HCT116 (cell line): ENCODE data around the gene ZC3H13. TPM values are rescaled to one million over a fixed set of nuclear protein-coding genes. Genes with fewer than 3 reads are reported as not detected.

Experiments
- ATAC-seq: fragments of 200-7000 bp; cut with Tn5 transposase; 2 replicates; pipeline ENCODE4 v1.9.1; 2020; ENCODE audit warnings: mild to moderate bottlenecking, moderate library complexity
- BruUV-seq: library from RNA; stranded (reverse); fragments of 400-500 nt; replicated peaks from 2 replicates; lab custom pipeline; 2021; lab: Mats Ljungman, UMichigan
- CTCF ChIA-PET: fragments of 300-600 bp; sonication (Branson Sonifier 250); formaldehyde crosslinking; loops from one replicate; lab custom pipeline; 2021; ENCODE audit warnings: antibody characterized with exemption; lab: Charles Lee
- POLR2A ChIA-PET: fragments of 300-600, 350-600 bp; sonication (Branson Sonifier 250); formaldehyde crosslinking; loops from one replicate; lab custom pipeline; 2021; ENCODE audit warnings: antibody characterized with exemption; lab: Charles Lee
- RAD21 ChIA-PET, 2 experiments: fragments of 300-600 bp; sonication (Branson Sonifier 250); formaldehyde crosslinking; loops; one replicate each; lab custom pipeline; 2023; ENCODE audit warnings: low total read pairs in 2 of 2; ENCODE audit not compliant: uncharacterized antibody in 2 of 2, unreplicated experiment in 2 of 2, low non-redundant PET in 1 of 2; lab: Charles Lee
- DNase-seq: peaks from one replicate; pipeline ENCODE4 v3.0.0-alpha.2; 2010; ENCODE audit warnings: low read depth, low spot score
- H2AFZ ChIP-seq: fragments of 200-600 bp; shearing (Covaris generic), sonication (generic); 2 replicates; pipeline ENCODE4 v1.6.1; 2017; ENCODE audit warnings: low read depth, mixed run types, mixed read lengths, antibody characterized with exemption, low read length; ENCODE audit not compliant: poor library complexity, severe bottlenecking
- H3K27ac ChIP-seq: 2 replicates; pipeline ENCODE4 v1.5.1; 2012; ENCODE audit warnings: low read depth, low read length
- H3K27me3 ChIP-seq: fragments of 200-600 bp; sonication (generic); 2 replicates; pipeline ENCODE4 v1.6.1; 2016; ENCODE audit warnings: mixed run types, low read length, mixed read lengths; ENCODE audit not compliant: insufficient read depth
- H3K36me3 ChIP-seq, 2 experiments: fragments of 200-500 bp in 1 of 2; fragments of 200-600 bp in 1 of 2; sonication (Bioruptor generic) in 1 of 2; sonication (generic) in 1 of 2; 2 replicates each; pipeline versions ENCODE4 v1.5.1 to v1.6.1; 2014 to 2016; ENCODE audit warnings: low read length in 2 of 2, inconsistent platforms in 1 of 2, mixed read lengths in 1 of 2, mixed run types in 1 of 2; ENCODE audit not compliant: insufficient read depth in 2 of 2, control insufficient read depth in 1 of 2
- H3K4me1 ChIP-seq, 2 experiments: fragments of 200-600 bp in 1 of 2; sonication (generic) in 1 of 2; 2 replicates each; pipeline versions ENCODE4 v1.5.1 to v1.6.1; 2012 to 2017; ENCODE audit warnings: low read length in 2 of 2, inconsistent platforms in 1 of 2, mild to moderate bottlenecking in 1 of 2, mixed read lengths in 1 of 2, mixed run types in 1 of 2, moderate library complexity in 1 of 2; ENCODE audit not compliant: insufficient read depth in 2 of 2, control insufficient read depth in 1 of 2
- H3K4me2 ChIP-seq: fragments of 200-600 bp; sonication (generic); 2 replicates; pipeline ENCODE4 v1.6.1; 2017; ENCODE audit warnings: mixed run types, low read length, mixed read lengths
- H3K4me3 ChIP-seq, 2 experiments: fragments of 200-600 bp in 1 of 2; sonication (generic) in 1 of 2; replicated peaks in 1 of 2; 2 replicates each; pipeline ENCODE4 v1.5.1; 2011 to 2016; ENCODE audit warnings: low read length in 2 of 2, control low read depth in 1 of 2, low read depth in 1 of 2, mild to moderate bottlenecking in 1 of 2, mixed read lengths in 1 of 2, mixed run types in 1 of 2
- H3K79me2 ChIP-seq: fragments of 200-600 bp; sonication (generic); 2 replicates; pipeline ENCODE4 v1.6.1; 2017; ENCODE audit warnings: mild to moderate bottlenecking, mixed run types, low read length, moderate library complexity, mixed read lengths; ENCODE audit not compliant: insufficient read depth
- H3K9ac ChIP-seq: fragments of 200-600 bp; sonication (generic); 2 replicates; pipeline ENCODE4 v1.6.1; 2016; ENCODE audit warnings: low read length, mixed read lengths
- H3K9me2 ChIP-seq: fragments of 200-600 bp; sonication (generic), shearing (Covaris generic); 2 replicates; pipeline ENCODE4 v1.6.1; 2017; ENCODE audit warnings: mixed run types, mild to moderate bottlenecking, moderate library complexity; ENCODE audit not compliant: insufficient read depth
- H3K9me3 ChIP-seq, 2 experiments: fragments of 200-500 bp in 1 of 2; fragments of 200-600 bp in 1 of 2; sonication (Bioruptor generic) in 1 of 2; sonication (generic) in 1 of 2; 2 replicates each; pipeline ENCODE4 v1.6.1; 2014 to 2017; ENCODE audit warnings: low read length in 2 of 2, mixed read lengths in 2 of 2, inconsistent platforms in 1 of 2, low read depth in 1 of 2, mild to moderate bottlenecking in 1 of 2, mixed run types in 1 of 2, moderate library complexity in 1 of 2; ENCODE audit not compliant: control insufficient read depth in 1 of 2, insufficient read depth in 1 of 2
- H4K20me1 ChIP-seq: fragments of 200-600 bp; sonication (generic), shearing (Covaris generic); 2 replicates; pipeline ENCODE4 v1.6.1; 2017; ENCODE audit warnings: mixed run types, mild to moderate bottlenecking, moderate library complexity; ENCODE audit not compliant: insufficient read depth
- CEBPB ChIP-seq: IDR thresholded peaks from 2 replicates; pipeline ENCODE4 v1.6.1; 2012; ENCODE audit warnings: low read depth
- EGR1 ChIP-seq: IDR thresholded peaks from 2 replicates; pipeline ENCODE4 v1.6.1; 2012; ENCODE audit warnings: low read depth
- ELF1 ChIP-seq: IDR thresholded peaks from 2 replicates; pipeline ENCODE4 v1.6.1; 2012; ENCODE audit warnings: low read depth, borderline replicate concordance
- EZH2phosphoT487 ChIP-seq: fragments of 200-600 bp; IDR thresholded peaks from 2 replicates; pipeline ENCODE4 v1.6.1; 2018; ENCODE audit warnings: antibody characterized with exemption, borderline replicate concordance
- FOSL1 ChIP-seq: IDR thresholded peaks from 2 replicates; pipeline ENCODE4 v1.6.1; 2012; ENCODE audit warnings: low read depth
- JUND ChIP-seq: IDR thresholded peaks from 2 replicates; pipeline ENCODE4 v1.6.1; 2012
- POLR2A ChIP-seq: IDR thresholded peaks from 2 replicates; pipeline ENCODE4 v1.7.0; 2011; ENCODE audit warnings: borderline replicate concordance; ENCODE audit not compliant: insufficient read depth, insufficient read length; ENCODE audit errors: extremely low read depth
- POLR2AphosphoS5 ChIP-seq: IDR thresholded peaks from 2 replicates; pipeline ENCODE4 v1.6.1; 2011; ENCODE audit warnings: mild to moderate bottlenecking, low read depth, low read length, moderate library complexity
- RAD21 ChIP-seq: IDR thresholded peaks from 2 replicates; pipeline ENCODE4 v1.6.1; 2012; ENCODE audit warnings: low read depth, mild to moderate bottlenecking
- SP1 ChIP-seq: IDR thresholded peaks from 2 replicates; pipeline ENCODE4 v1.6.1; 2012; ENCODE audit warnings: low read depth
- SRF ChIP-seq: IDR thresholded peaks from 2 replicates; pipeline ENCODE4 v1.6.1; 2012; ENCODE audit warnings: low read depth
- TCF7L2 ChIP-seq: IDR thresholded peaks from 2 replicates; pipeline ENCODE4 v1.7.0; 2011; ENCODE audit warnings: borderline replicate concordance, inconsistent platforms; ENCODE audit not compliant: insufficient read depth, insufficient read length; ENCODE audit errors: extremely low read depth
- ZFX ChIP-seq: fragments of 450-650 bp; IDR thresholded peaks from 2 replicates; pipeline ENCODE4 v1.6.1; 2017
- ZNF274 ChIP-seq: fragments of 200-500 bp; sonication (Bioruptor generic); IDR thresholded peaks from 2 replicates; pipeline ENCODE4 v1.6.1; 2014; ENCODE audit warnings: mild to moderate bottlenecking, low read depth, low read length, inconsistent platforms
- intact Hi-C: fragments of 100-400 bp; cut with micrococcal nuclease; formaldehyde crosslinking; loops from 2 replicates; pipeline ENCODE4 v1.10.0; 2022
- total RNA-seq: library from RNA; stranded (reverse); gene quantifications from one replicate; pipeline ENCODE4 v1.2.1, GENCODE V29; 2021; ENCODE audit not compliant: unreplicated experiment
- TF ChIP-seq, protein P1 (sequence below): IDR thresholded peaks from 2 replicates; pipeline ENCODE4 v1.6.1; 2012
- TF ChIP-seq, protein P2 (sequence below): IDR thresholded peaks from 2 replicates; pipeline ENCODE4 v1.6.1; 2011; ENCODE audit warnings: mild to moderate bottlenecking, low read length, moderate library complexity; ENCODE audit not compliant: insufficient replicate concordance; ENCODE audit errors: extremely low read depth
- TF ChIP-seq, protein P3 (sequence below): IDR thresholded peaks from 2 replicates; pipeline ENCODE4 v1.6.1; 2012; ENCODE audit warnings: low read depth
- TF ChIP-seq, protein P4 (sequence below): IDR thresholded peaks from 2 replicates; pipeline ENCODE4 v1.6.1; 2012
- TF ChIP-seq, protein P5 (sequence below), 3 experiments: fragments of 200-600 bp in 1 of 3; sonication (generic) in 1 of 3; IDR thresholded peaks in 2 of 3; conservative IDR thresholded peaks in 1 of 3; 2 replicates each; pipeline ENCODE4 v1.5.1; 2012 to 2017; ENCODE audit warnings: low read depth in 2 of 3, low read length in 2 of 3, antibody characterized with exemption in 1 of 3, borderline replicate concordance in 1 of 3, control low read depth in 1 of 3, mild to moderate bottlenecking in 1 of 3, mixed read lengths in 1 of 3, mixed run types in 1 of 3, moderate library complexity in 1 of 3; ENCODE audit not compliant: insufficient read depth in 1 of 3

The ZC3H13 gene
- total RNA-seq, 1 experiment from 2014 or later: 37.9 TPM

DNA sequence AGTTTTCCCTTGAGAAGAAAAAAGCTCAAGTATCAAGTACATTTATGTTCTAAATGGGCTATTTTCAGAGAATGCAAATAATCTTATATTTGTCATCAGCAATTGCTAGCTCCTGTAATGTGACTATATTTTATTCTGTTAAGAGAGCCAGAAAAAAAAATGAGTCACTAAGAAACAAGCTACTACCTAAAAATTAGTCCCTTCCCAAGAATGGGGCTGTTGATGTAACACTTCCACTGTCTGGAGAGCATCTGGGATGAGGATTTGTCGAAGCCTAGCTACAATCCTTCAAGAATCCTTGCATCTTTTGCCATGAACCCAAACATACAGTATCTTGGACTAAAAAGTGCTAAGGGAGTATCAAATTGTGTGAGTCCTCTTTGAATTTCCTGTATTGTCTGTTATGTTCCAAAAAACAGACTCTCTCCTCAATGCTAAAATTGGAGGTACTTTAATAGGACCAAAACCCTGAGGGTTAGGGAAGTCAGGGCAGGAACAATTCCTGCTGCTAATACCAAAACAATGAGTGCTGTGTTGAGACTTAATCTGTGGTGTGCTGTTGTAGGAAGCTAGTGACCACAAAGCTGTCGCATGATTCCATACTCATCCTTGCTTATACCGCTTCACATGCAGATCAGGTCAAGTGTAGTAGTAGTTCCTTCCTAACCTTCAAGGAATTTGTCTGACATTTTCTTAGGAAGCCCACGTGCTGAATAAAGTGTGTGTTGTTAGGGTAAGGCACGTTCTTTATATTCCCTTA lies 4.9 kb upstream of the ZC3H13 start:
- H3K4me3 ChIP-seq: no peak overlapping the region
- TF ChIP-seq CEBPB (no peak), ZFX (no peak), EGR1 (no peak), FOSL1 (no peak), TCF7L2 (no peak), ZNF274 (no peak), SRF (no peak), POLR2A (no peak), SP1 (no peak), RAD21 (no peak), JUND (no peak), ELF1 (no peak), EZH2phosphoT487 (no peak), POLR2AphosphoS5 (no peak)
- TF ChIP-seq, protein P1, sequence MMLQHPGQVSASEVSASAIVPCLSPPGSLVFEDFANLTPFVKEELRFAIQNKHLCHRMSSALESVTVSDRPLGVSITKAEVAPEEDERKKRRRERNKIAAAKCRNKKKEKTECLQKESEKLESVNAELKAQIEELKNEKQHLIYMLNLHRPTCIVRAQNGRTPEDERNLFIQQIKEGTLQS: no peak
- TF ChIP-seq, protein P2, sequence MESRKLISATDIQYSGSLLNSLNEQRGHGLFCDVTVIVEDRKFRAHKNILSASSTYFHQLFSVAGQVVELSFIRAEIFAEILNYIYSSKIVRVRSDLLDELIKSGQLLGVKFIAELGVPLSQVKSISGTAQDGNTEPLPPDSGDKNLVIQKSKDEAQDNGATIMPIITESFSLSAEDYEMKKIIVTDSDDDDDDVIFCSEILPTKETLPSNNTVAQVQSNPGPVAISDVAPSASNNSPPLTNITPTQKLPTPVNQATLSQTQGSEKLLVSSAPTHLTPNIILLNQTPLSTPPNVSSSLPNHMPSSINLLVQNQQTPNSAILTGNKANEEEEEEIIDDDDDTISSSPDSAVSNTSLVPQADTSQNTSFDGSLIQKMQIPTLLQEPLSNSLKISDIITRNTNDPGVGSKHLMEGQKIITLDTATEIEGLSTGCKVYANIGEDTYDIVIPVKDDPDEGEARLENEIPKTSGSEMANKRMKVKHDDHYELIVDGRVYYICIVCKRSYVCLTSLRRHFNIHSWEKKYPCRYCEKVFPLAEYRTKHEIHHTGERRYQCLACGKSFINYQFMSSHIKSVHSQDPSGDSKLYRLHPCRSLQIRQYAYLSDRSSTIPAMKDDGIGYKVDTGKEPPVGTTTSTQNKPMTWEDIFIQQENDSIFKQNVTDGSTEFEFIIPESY: no peak
- TF ChIP-seq, protein P3, sequence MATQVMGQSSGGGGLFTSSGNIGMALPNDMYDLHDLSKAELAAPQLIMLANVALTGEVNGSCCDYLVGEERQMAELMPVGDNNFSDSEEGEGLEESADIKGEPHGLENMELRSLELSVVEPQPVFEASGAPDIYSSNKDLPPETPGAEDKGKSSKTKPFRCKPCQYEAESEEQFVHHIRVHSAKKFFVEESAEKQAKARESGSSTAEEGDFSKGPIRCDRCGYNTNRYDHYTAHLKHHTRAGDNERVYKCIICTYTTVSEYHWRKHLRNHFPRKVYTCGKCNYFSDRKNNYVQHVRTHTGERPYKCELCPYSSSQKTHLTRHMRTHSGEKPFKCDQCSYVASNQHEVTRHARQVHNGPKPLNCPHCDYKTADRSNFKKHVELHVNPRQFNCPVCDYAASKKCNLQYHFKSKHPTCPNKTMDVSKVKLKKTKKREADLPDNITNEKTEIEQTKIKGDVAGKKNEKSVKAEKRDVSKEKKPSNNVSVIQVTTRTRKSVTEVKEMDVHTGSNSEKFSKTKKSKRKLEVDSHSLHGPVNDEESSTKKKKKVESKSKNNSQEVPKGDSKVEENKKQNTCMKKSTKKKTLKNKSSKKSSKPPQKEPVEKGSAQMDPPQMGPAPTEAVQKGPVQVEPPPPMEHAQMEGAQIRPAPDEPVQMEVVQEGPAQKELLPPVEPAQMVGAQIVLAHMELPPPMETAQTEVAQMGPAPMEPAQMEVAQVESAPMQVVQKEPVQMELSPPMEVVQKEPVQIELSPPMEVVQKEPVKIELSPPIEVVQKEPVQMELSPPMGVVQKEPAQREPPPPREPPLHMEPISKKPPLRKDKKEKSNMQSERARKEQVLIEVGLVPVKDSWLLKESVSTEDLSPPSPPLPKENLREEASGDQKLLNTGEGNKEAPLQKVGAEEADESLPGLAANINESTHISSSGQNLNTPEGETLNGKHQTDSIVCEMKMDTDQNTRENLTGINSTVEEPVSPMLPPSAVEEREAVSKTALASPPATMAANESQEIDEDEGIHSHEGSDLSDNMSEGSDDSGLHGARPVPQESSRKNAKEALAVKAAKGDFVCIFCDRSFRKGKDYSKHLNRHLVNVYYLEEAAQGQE: no peak
- TF ChIP-seq, protein P4, sequence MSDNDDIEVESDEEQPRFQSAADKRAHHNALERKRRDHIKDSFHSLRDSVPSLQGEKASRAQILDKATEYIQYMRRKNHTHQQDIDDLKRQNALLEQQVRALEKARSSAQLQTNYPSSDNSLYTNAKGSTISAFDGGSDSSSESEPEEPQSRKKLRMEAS: no peak
- TF ChIP-seq, protein P5, sequence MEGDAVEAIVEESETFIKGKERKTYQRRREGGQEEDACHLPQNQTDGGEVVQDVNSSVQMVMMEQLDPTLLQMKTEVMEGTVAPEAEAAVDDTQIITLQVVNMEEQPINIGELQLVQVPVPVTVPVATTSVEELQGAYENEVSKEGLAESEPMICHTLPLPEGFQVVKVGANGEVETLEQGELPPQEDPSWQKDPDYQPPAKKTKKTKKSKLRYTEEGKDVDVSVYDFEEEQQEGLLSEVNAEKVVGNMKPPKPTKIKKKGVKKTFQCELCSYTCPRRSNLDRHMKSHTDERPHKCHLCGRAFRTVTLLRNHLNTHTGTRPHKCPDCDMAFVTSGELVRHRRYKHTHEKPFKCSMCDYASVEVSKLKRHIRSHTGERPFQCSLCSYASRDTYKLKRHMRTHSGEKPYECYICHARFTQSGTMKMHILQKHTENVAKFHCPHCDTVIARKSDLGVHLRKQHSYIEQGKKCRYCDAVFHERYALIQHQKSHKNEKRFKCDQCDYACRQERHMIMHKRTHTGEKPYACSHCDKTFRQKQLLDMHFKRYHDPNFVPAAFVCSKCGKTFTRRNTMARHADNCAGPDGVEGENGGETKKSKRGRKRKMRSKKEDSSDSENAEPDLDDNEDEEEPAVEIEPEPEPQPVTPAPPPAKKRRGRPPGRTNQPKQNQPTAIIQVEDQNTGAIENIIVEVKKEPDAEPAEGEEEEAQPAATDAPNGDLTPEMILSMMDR (IDR thresholded peaks at IDR 0.05 in 2 of 3, conservative IDR thresholded peaks at IDR 0.05 in 1 of 3; ENCODE audit: borderline replicate concordance in 1 of 3, insufficient read depth in 1 of 3, low read depth in 2 of 3, low read length in 2 of 3): no peak
- H2AFZ ChIP-seq: no peak overlapping the region
- no peaks in the 10 kb centered on the region for H3K36me3 ChIP-seq
- intact Hi-C loops: no loop called here
- no peaks in the 10 kb centered on the region for H3K9me2 ChIP-seq
- no peak overlapping the region for H3K27ac ChIP-seq
- DNase-seq (no peak), ATAC-seq (no peak)
- no peak overlapping the region for H3K4me2 ChIP-seq
- H3K9me3 ChIP-seq: no peaks in the 10 kb centered on the region
- H3K79me2 ChIP-seq: peaks cover under 1% of the 10 kb centered on the region
- POLR2A ChIA-PET: interaction anchor here (0.5 kb wide), 1 partner anchor 207 kb away, joined by 3 read pairs; no protein-coding TSS in a partner anchor
- RAD21 ChIA-PET: no interaction called here
- no TSS peak for BruUV-seq
- H4K20me1 ChIP-seq: no peaks in the 10 kb centered on the region
- H3K27me3 ChIP-seq: no peaks in the 10 kb centered on the region
- H3K9ac ChIP-seq: no peak overlapping the region
- CTCF ChIA-PET: no interaction called here
- peaks cover 6 to 7% of the 10 kb centered on the region in 2 experiments; a peak in 2 of 4 replicates for H3K4me1 ChIP-seq
